ENCODE results near the gene ZNF628.

Gene ZNF628

DNA sequence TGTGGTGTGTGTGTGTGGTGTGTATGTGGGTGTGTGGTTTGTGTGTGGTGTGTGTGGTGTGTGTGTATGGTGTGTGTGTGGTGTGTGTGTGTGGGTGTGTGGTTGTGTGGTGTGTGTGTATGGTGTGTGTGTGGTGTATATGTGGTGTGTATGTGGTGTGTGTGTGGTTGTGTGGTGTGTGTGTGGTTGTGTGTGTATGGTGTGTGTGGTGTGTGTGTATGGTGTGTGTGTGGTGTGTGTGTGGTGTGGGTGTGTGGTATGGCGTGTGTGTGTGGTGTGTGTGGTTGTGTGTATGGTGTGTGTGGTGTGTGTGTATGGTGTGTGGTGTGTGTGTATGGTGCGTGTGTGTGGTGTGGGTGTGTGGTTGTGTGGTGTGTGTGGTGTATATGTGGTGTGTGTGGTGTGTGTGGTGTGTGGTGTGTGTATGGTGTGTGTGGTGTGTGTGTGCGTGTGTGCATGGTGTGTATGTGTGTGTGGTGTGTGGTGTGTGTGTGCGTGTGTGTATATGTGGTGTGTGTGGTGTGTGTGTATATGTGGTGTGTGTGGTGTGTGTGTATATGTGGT is 42.0 kb upstream of the ZNF628 start:
- H4K8ac ChIP-seq (ENCODE audit: low read depth, low read length) = no peak overlapping the region
- no peaks in the 10 kb centered on the region for H3K36me3 ChIP-seq (ENCODE audit: control insufficient read depth in 1 of 2, insufficient read depth in 2 of 2, low read length in 2 of 2)
- no peaks in the 10 kb centered on the region for H3K4me1 ChIP-seq (ENCODE audit: control insufficient read depth in 1 of 2, insufficient read depth in 2 of 2, low read length in 2 of 2)
- no peaks in the 10 kb centered on the region for H3K79me1 ChIP-seq (ENCODE audit: low read length)
- no peak overlapping the region for H3K4me2 ChIP-seq (ENCODE audit: low read length)
- no peak overlapping the region for H4K91ac ChIP-seq (ENCODE audit: low read depth, low read length)
- H3K14ac ChIP-seq (ENCODE audit: low read length) = no peak overlapping the region
- H2AFZ ChIP-seq (ENCODE audit: insufficient read depth, low read length, poor library complexity) = no peak overlapping the region
- no peak overlapping the region for H3K9ac ChIP-seq (ENCODE audit: low read length)
- DNase-seq = no peak
- H3K27me3 ChIP-seq (ENCODE audit: insufficient read depth, low read length) = peaks cover 6% of the 10 kb centered on the region
- no peak overlapping the region for H3K23ac ChIP-seq (ENCODE audit: low read length)
- no peak overlapping the region for H2BK12ac ChIP-seq (ENCODE audit: low read length)
- peak overlapping the region; percentile 27 for H3K4me3 ChIP-seq (ENCODE audit: low read depth, low read length)
- no peak overlapping the region for H2BK5ac ChIP-seq (ENCODE audit: low read depth, low read length, poor library complexity)
- H2AK5ac ChIP-seq (ENCODE audit: low read length) = no peak overlapping the region
- peaks cover 29% of the 10 kb centered on the region for H3K9me3 ChIP-seq (ENCODE audit: insufficient read depth, low read depth, low read length)
- H4K12ac ChIP-seq (ENCODE audit: low read depth, low read length) = no peak overlapping the region
- 100% methylated on average over 1 of the region's 4 CpGs for WGBS (ENCODE audit: extremely low coverage, insufficient coverage, insufficient read length)
- no peak overlapping the region for H3K4ac ChIP-seq (ENCODE audit: low read depth, low read length)
- H2BK120ac ChIP-seq (ENCODE audit: insufficient read depth, low read length, poor library complexity) = no peak overlapping the region
- H3K79me2 ChIP-seq (ENCODE audit: control insufficient read depth, insufficient read depth, low read length, poor library complexity) = no peaks in the 10 kb centered on the region
- H3K27ac ChIP-seq (ENCODE audit: low read depth, low read length) = no peak overlapping the region
- no peak overlapping the region for H3K18ac ChIP-seq (ENCODE audit: low read length)

DNA sequence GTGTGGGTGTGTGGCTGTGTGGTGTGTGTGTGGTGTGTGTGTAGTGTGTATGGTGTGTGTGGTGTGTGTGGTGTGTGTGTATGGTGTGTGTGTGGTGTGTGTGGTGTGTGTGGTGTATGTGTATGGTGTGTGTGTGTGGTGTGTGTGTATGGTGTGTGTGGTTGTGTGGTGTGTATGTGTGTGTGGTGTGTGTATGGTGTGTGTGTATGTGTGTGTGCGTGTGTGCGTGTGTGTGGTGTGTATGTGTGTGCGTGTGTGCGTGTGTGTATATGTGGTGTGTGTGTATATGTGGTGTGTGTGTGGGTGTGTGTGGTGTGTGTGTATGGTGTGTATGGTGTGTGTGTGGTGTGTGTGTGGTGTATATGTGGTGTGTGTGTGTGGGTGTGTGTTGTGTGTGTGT is 41.4 kb upstream of the ZNF628 start:
- Histone ChIP-seq H2AK5ac (ENCODE audit: low read length) (no peak overlapping the region), H2BK12ac (ENCODE audit: low read length) (no peak overlapping the region), H3K4ac (ENCODE audit: low read depth, low read length) (no peak overlapping the region), H4K12ac (ENCODE audit: low read depth, low read length) (no peak overlapping the region), H3K4me1 (ENCODE audit: control insufficient read depth in 1 of 2, insufficient read depth in 2 of 2, low read length in 2 of 2) (no peaks in the 10 kb centered on the region), H3K36me3 (ENCODE audit: control insufficient read depth in 1 of 2, insufficient read depth in 2 of 2, low read length in 2 of 2) (no peaks in the 10 kb centered on the region), H2BK5ac (ENCODE audit: low read depth, low read length, poor library complexity) (no peak overlapping the region), H2AFZ (ENCODE audit: insufficient read depth, low read length, poor library complexity) (no peak overlapping the region), H3K79me1 (ENCODE audit: low read length) (no peaks in the 10 kb centered on the region), H3K79me2 (ENCODE audit: control insufficient read depth, insufficient read depth, low read length, poor library complexity) (no peaks in the 10 kb centered on the region), H3K9ac (ENCODE audit: low read length) (no peak overlapping the region), H2BK120ac (ENCODE audit: insufficient read depth, low read length, poor library complexity) (no peak overlapping the region), H3K4me2 (ENCODE audit: low read length) (no peak overlapping the region), H3K27ac (ENCODE audit: low read depth, low read length) (no peak overlapping the region), H4K8ac (ENCODE audit: low read depth, low read length) (no peak overlapping the region), H3K14ac (ENCODE audit: low read length) (no peak overlapping the region), H3K4me3 (ENCODE audit: low read depth, low read length) (peak overlapping the region; percentile 57), H3K27me3 (ENCODE audit: insufficient read depth, low read length) (peaks cover 9% of the 10 kb centered on the region), H3K23ac (ENCODE audit: low read length) (no peak overlapping the region), H4K91ac (ENCODE audit: low read depth, low read length) (no peak overlapping the region), H3K9me3 (ENCODE audit: insufficient read depth, low read depth, low read length) (peaks cover 28% of the 10 kb centered on the region), H3K18ac (ENCODE audit: low read length) (no peak overlapping the region)
- DNase-seq = no peak
- 100% methylated on average over 4 of the region's 4 CpGs for WGBS (ENCODE audit: extremely low coverage, insufficient coverage, insufficient read length)

DNA sequence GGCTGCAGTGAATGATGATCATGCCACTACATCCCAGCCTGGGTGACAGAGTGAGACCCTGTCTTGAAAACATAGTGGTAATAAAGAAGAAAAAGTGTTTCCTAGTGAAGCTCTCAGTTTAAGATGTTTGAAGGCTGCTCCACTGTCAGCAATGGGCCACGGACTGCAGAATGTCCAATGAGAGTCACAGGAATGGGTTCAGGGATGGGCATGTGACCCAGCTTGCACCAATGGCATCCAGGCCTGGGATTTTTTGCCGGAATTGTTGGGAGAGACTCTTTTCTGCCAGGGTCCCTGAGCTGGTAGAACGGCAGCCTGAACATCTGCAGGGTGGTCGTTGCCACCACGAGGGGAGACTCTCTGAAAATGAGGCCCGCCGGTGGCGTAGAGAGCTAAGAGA is 39.6 kb upstream of the ZNF628 start:
- H3K79me2 ChIP-seq (ENCODE audit: control insufficient read depth, insufficient read depth, low read length, poor library complexity) = no peaks in the 10 kb centered on the region
- no peak overlapping the region for H3K4ac ChIP-seq (ENCODE audit: low read depth, low read length)
- no peak overlapping the region for H3K14ac ChIP-seq (ENCODE audit: low read length)
- no peak overlapping the region for H3K18ac ChIP-seq (ENCODE audit: low read length)
- no peak overlapping the region for H3K4me3 ChIP-seq (ENCODE audit: low read depth, low read length)
- no peaks in the 10 kb centered on the region for H3K4me1 ChIP-seq (ENCODE audit: control insufficient read depth in 1 of 2, insufficient read depth in 2 of 2, low read length in 2 of 2)
- H4K91ac ChIP-seq (ENCODE audit: low read depth, low read length) = no peak overlapping the region
- H2AFZ ChIP-seq (ENCODE audit: insufficient read depth, low read length, poor library complexity) = no peak overlapping the region
- H3K23ac ChIP-seq (ENCODE audit: low read length) = no peak overlapping the region
- WGBS (ENCODE audit: extremely low coverage, insufficient coverage, insufficient read length) = no CpG with 5 or more reads among the region's 8 CpGs
- no peaks in the 10 kb centered on the region for H3K79me1 ChIP-seq (ENCODE audit: low read length)
- no peak overlapping the region for H2BK120ac ChIP-seq (ENCODE audit: insufficient read depth, low read length, poor library complexity)
- no peak for DNase-seq
- no peak overlapping the region for H2AK5ac ChIP-seq (ENCODE audit: low read length)
- no peak overlapping the region for H3K4me2 ChIP-seq (ENCODE audit: low read length)
- H3K9ac ChIP-seq (ENCODE audit: low read length) = no peak overlapping the region
- no peak overlapping the region for H3K27ac ChIP-seq (ENCODE audit: low read depth, low read length)
- H2BK5ac ChIP-seq (ENCODE audit: low read depth, low read length, poor library complexity) = no peak overlapping the region
- no peak overlapping the region for H4K12ac ChIP-seq (ENCODE audit: low read depth, low read length)
- peaks cover 27% of the 10 kb centered on the region for H3K27me3 ChIP-seq (ENCODE audit: insufficient read depth, low read length)
- no peak overlapping the region for H2BK12ac ChIP-seq (ENCODE audit: low read length)
- H3K9me3 ChIP-seq (ENCODE audit: insufficient read depth, low read depth, low read length) = peaks cover 27% of the 10 kb centered on the region
- no peaks in the 10 kb centered on the region for H3K36me3 ChIP-seq (ENCODE audit: control insufficient read depth in 1 of 2, insufficient read depth in 2 of 2, low read length in 2 of 2)
- no peak overlapping the region for H4K8ac ChIP-seq (ENCODE audit: low read depth, low read length)

DNA sequence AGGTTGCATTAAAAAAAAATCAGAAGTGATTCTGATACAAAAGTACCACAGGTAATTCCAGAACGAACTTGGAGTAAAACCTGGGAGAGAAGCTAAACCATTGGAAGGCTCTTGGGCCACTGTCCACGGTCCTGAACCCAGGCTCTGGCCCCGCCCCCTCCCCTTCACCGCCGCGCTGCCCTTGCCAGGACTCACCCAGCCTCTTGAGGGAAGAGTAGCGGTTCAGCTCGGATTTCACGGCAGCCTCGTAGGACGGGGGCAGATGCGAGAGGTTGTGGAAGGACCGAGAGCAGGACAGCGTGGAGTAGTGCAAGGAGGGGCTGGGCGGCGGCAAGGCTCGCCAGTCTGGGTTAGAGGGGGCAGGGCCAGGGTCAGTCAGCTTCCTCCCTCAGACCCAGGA is 39.0 kb upstream of the ZNF628 start:
- no peak overlapping the region for H2BK12ac ChIP-seq (ENCODE audit: low read length)
- H3K4me1 ChIP-seq (ENCODE audit: control insufficient read depth in 1 of 2, insufficient read depth in 2 of 2, low read length in 2 of 2) = no peaks in the 10 kb centered on the region
- H3K4ac ChIP-seq (ENCODE audit: low read depth, low read length) = no peak overlapping the region
- no peak overlapping the region for H2AK5ac ChIP-seq (ENCODE audit: low read length)
- no peak overlapping the region for H2AFZ ChIP-seq (ENCODE audit: insufficient read depth, low read length, poor library complexity)
- no peak overlapping the region for H3K4me2 ChIP-seq (ENCODE audit: low read length)
- no peak overlapping the region for H3K27ac ChIP-seq (ENCODE audit: low read depth, low read length)
- peaks cover 32% of the 10 kb centered on the region for H3K27me3 ChIP-seq (ENCODE audit: insufficient read depth, low read length)
- WGBS (ENCODE audit: extremely low coverage, insufficient coverage, insufficient read length) = no CpG with 5 or more reads among the region's 17 CpGs
- H3K36me3 ChIP-seq (ENCODE audit: control insufficient read depth in 1 of 2, insufficient read depth in 2 of 2, low read length in 2 of 2) = no peaks in the 10 kb centered on the region
- no peak overlapping the region for H3K14ac ChIP-seq (ENCODE audit: low read length)
- no peak overlapping the region for H2BK120ac ChIP-seq (ENCODE audit: insufficient read depth, low read length, poor library complexity)
- no peak overlapping the region for H3K4me3 ChIP-seq (ENCODE audit: low read depth, low read length)
- no peak overlapping the region for H4K8ac ChIP-seq (ENCODE audit: low read depth, low read length)
- H3K9ac ChIP-seq (ENCODE audit: low read length) = no peak overlapping the region
- H2BK5ac ChIP-seq (ENCODE audit: low read depth, low read length, poor library complexity) = no peak overlapping the region
- no peak overlapping the region for H4K12ac ChIP-seq (ENCODE audit: low read depth, low read length)
- no peaks in the 10 kb centered on the region for H3K79me1 ChIP-seq (ENCODE audit: low read length)
- H3K23ac ChIP-seq (ENCODE audit: low read length) = no peak overlapping the region
- H3K9me3 ChIP-seq (ENCODE audit: insufficient read depth, low read depth, low read length) = peaks cover 24% of the 10 kb centered on the region
- no peak overlapping the region for H4K91ac ChIP-seq (ENCODE audit: low read depth, low read length)
- DNase-seq = peak; percentile 67 to 76
- H3K79me2 ChIP-seq (ENCODE audit: control insufficient read depth, insufficient read depth, low read length, poor library complexity) = no peaks in the 10 kb centered on the region
- H3K18ac ChIP-seq (ENCODE audit: low read length) = no peak overlapping the region
